NCI-H2196 treated with DMSO at 0.1 percent for 48 hours (cell line): ENCODE data around the gene GHRL.
"Not testable (repeated sequence)": the region's sequence is repeated elsewhere in the genome, so short reads cannot be mapped to it uniquely, and the experiment has no call there.

ENCODE experiments used
- DNase-seq: peaks from one replicate; lab custom pipeline; 2025; ENCODE audit not compliant: unreplicated experiment; lab: John Stamatoyannopoulos, UW

GHRL gene

DNA sequence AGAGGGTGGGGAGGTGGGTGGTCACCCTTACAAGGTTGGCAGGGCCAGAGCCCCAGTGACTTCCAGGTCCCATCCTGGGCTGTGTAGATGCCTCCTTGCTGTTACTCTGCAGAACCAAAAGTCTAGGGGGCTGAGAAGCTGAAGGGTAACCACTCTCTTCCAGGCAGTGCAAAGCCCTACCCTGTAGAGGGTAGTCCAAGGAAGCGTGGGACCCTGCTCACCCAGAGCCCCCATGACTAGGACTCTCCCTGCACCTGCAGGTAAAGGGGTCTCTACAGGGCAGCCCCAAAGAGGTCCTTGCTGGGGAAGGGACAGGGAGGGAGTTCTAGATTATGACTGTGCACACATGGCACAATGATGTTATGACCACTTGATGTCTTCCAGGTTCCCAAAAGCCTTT lies 14.2 kb downstream of the GHRL start:
- no peak for DNase-seq

DNA sequence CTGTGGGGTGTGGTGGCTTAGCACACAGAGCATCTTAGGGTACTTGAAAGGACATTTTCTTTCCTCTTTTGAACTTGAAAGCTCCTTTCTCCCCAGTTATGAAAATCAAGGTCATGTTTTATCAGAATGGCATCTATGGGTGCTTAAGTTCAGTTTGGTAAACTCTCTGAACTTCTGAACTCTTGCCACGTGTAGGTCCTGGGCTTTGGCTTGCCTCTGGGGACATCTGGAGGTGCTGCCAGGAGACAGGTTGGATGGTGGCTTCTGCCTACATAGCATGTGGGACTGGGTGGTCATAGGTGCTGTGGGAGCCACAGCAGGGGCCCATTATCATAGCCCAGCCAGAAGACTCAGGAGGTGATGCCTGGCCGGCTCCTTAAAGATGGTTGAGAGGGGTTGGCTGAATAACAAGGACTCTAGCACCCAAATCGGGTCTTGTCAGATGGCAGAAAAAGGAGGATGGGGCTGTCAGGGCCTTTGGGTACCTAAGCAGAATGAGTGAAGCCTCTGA lies 15.6 kb downstream of the GHRL start:
- DNase-seq: no peak

DNA sequence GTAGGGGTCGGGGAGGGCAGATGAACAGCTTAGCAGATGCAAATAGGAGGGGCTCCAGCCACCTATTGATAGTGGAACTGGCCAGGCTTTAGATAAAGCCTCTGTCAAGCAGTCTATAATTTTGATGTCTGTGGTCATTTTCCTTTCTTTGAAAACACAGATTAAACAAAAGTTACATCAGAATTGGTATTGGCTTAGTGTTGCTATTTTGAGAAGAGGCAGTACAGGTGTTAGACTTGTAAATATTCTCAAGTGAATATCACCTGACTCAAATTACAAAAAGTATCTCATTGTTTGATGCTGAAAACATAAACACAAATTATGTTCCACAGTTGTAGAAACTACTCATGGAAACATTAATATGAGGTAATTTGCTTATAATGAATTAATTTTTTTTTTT lies 18.1 kb downstream of the GHRL start:
- no peak for DNase-seq

DNA sequence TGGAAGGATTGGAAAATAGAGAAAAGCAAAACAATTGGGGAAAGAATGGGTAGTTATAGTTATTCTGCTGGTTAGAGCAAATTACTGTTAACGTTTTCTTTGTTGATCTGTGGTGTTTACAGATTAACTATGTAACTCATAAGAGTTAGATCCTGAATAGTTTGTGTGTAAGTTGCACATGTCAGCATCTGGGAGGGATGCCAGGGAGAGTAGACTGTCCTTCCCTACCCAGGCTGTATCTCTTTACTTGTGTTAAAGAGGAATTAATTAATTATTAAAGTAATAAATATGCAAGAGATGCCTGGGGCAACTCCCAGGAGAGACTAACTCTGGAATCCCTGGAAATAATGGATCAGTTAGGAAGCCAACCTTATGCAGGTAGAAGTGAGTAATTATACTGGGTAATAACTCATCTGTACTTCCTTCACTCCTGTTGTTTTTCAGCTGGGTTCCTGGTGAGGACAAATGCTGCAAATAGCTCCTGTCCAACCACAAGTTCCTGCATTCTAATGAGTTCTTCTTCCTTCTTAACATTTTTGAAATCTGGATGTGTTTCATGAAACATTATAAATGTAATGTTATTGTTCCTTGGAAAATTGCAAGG lies 18.9 kb downstream of the GHRL start:
- DNase-seq: no peak

DNA sequence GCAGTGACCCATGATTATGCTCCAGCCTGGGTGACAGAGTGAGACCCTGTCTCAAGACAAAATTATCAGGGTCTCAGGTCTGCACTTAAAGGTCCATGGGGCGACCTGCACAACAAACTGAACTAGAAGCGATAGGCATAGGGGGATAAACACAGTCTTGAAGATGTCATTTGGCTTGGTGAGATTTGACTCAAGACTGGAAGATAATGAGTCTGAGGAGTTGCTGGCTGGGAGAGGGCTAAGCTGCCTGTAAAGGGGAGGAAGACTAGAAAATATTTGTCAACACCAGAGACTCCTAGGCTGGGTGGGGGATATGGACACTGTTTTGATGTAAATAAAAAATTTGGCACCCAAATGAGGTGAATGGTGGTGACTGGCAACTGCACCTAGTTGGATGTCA lies 19.8 kb downstream of the GHRL start:
- no peak for DNase-seq

DNA sequence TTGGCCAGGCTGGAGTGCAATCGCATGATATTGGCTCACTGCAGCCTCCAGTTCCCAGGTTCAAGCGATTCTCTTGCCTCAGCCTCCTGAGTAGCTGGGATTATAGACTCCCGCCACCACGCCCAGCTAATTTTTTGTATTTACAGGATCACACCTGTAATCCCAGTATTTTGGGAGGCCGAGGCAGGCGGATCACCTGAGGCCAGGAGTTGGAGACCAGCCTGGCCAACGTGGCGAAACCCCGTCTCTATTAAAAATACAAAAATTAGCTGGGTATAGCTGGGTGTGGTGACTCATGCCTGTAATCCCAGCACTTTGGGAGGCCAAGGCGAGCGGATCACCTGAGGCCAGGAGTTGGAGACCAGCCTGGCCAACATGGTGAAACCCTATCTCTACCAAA lies 20.3 kb downstream of the GHRL start:
- DNase-seq: not testable (repeated sequence)

DNA sequence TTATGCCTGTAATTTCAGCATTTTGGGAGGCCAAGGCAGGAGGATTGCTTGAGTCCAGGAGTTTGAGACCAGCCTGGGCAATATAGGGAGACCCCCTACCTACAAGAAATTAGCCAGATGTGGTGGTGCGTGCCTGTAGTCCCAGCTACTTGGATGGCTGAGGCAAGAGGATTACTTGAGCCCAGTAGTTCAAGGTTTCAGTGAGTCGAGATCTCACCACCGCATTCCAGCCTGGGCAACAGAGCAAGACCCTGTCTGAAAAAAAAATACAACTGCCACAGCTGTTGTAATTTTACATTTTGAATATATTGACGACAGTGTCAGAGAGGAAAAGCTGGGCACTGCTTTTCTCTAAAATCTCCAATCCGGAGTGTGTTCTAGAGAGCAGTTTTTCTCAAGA lies 23.3 kb downstream of the GHRL start:
- no peak for DNase-seq

DNA sequence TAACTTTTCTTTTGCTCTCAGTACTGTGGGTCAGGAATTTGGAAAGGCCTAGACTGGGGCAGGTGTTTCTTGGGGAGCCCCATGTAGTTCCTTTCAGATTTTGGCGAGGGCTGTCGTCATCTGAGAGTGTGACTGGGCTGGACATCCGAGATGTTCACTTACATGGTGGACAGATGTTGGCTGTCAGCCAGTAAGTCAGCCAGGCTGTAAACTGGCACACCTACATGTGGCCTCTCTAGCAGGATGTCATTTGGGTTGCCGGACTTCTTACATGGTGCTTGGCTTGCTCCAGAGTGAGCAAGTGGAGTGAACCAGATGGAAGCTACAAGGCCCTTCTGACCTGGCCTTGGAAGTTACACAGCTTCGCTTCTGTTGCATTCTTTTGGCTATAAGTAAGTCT lies 23.8 kb downstream of the GHRL start:
- no peak for DNase-seq

DNA sequence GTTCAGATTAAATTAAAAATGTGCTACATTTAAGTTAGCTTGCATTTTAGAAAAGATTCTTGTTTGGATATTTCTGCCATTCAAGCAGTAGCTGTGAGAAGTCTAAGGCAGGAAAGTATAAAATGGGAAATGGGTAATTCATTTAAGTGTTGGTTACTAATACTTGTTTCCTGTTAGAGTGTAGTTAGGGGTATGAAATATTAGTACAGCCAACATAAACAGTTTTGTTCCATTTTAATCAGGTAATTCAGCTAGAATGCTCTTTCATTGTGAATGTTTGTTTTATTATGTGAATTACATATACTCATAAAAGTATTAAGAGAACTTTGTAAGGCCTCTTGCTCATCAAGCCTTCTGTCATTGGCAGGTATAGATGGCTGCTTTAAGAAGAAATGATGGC lies 24.6 kb downstream of the GHRL start:
- DNase-seq: no peak

DNA sequence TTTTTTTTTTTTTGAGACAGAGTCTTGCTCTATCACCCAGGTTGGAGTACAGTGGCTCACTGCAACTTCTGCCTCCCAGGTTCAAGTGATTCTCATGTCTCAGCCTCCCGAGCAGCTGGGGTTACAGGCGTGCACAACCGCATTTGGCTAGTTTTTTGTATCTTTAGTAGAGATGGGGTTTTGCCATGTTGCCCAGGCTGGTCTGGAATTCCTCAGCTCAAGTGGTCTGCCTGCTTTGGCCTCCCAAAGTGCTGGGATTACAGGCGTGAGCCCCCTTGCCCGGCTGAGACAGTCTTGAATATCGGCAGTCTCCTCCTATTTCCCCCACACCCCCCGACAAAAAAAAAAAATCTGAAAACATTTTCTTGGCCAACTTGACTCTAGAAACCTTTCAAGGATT lies 25.8 kb downstream of the GHRL start:
- not testable (repeated sequence) for DNase-seq

DNA sequence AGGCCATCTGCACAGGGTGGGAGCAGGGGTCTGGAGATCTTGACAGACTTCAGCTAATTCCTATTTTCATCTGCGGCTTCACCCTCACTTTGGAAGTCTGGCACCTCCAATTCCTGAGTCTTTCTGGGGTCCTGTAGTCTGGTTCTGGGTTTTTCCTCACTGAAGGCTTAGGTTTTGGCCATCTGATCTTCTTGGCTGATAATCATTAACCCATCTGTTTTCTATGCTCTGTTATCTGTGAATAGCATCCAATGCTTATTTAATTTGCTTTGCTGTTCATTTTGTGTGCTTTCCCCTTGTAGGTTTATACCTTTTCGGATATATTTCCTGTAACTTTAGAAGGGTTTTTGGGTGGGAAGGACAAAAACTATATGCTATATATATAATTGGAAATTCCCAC lies 26.9 kb downstream of the GHRL start:
- DNase-seq: no peak

DNA sequence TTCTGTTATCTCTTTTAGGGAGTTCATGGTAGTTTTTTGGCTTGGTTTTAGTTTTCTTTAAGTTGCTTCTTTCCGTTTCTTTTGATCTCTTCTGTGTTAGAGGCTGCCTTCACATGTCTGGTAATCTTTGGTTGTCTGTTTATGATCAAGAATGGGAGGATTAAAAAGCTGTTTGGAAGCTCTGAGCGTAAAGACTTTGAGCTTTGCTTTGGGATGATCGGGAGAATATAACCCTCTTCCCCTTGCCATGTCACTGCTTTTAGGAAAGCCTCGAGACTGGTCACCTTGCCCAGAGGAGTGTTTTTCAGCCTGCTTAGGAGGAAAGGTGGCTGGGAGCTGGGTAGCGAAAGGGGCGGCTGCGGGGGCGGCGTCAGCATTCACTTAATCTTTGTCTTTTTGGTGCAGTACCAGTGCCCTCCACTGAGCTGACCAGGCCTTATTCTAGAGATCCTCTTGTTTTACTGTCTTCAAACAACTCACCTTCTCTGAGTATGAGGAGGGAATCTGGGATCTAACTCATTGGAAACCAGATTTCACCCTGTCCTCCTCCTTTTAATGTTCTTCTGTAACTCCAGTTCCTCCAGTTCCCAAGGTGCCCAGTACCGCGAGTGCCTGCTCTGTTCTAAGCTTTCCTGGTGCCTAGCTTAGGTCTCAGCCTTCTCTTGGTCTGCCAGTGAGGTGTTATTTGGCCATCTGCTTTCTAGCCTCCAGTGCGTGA lies 28.9 kb downstream of the GHRL start:
- DNase-seq: no peak

DNA sequence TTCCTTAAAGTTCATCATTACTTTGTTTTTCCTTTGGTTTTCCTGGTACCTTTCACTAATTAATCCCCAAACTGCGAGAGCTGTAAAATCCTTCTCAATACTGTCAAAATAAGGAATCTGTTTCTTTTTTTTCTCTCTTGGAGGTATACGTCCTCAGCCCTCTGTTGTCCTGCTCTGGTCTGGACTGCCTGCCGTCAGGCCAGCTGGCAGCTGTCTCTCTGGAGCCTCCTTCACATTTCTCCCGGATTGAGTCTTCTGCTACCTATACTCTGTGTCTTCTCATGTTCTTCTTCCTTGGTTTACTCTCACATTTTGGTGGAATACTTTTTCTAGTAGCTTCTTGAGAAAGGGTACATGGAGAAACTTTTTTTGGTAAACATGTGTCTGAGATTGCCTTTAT lies 30.7 kb downstream of the GHRL start:
- DNase-seq: no peak

DNA sequence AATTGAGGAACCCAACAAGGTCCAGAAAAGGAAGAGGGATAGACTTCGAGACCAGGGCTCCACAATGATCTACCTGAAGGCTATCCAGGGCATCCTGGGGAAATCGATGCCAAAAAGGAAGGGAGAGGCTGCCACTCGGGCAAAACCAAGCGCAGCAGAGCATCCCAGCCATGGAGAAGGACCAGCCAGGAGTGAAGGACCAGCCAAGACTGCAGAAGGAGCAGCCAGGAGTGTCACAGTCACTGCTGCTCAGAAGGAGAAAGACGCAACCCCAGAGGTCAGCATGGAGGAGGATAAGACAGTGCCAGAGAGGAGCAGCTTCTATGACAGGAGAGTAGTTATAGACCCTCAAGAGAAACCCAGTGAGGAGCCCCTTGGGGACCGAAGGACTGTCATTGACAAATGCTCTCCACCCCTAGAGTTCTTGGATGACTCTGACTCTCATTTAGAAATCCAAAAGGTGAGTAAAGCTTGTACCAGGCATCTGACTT lies 32.5 kb downstream of the GHRL start:
- no peak for DNase-seq

DNA sequence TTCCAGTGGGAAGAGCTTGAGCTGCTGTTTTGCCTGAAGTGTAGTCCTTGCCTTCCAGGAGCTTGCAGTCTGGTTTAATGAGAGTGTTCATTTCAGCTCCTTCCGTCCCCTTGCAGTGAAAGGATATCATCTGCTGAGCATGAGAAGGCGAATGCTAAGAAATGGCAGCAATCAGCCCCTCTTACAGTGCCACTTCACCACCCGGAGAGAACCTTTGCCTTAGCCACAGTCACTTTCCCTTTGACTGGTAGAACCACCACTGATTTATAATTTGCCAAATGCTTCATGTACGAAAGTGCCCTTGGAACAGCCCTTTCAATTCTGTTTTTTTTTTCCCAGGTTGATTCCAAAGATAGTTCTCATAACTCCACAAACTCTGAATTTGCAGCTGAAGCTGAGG lies 32.9 kb downstream of the GHRL start:
- DNase-seq: no peak

DNA sequence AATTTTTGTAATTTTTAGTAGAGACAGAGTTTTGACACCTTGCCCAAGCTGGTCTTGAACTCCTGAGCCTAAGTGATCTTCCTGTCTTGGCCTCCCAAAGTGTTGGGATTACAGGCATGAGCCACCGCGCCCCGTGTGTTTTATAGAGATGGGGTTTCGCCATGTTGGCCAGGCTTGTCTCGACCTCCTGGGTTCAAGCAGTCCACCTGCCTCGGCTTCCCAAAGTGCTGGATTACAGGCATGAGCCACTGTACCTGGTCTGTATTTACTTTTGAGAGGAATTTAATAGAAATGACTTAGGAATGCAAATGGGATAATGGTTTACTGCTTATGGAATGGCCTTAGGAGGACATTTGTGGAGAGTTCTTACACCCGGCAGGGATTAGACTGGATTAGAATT lies 33.7 kb downstream of the GHRL start:
- no peak for DNase-seq

DNA sequence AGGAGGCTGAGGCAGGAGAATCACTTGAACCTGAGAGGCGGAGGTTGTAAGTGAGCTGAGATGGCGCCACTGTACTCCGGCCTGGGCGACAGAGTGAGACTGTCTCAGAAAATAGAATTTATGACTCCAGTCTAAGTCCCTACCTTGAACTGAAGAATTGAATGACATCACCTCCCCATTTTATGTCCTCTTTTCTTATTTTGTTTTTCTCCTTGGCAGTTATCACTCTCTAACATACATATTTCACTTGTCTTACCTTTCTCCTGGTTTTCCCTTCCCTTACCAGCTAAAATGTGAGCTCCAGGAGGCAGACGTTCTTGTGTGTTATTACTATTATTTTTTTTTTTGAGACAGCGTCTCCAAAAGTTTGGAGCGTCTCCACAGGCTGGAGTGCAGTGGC lies 36.9 kb downstream of the GHRL start:
- no peak for DNase-seq

DNA sequence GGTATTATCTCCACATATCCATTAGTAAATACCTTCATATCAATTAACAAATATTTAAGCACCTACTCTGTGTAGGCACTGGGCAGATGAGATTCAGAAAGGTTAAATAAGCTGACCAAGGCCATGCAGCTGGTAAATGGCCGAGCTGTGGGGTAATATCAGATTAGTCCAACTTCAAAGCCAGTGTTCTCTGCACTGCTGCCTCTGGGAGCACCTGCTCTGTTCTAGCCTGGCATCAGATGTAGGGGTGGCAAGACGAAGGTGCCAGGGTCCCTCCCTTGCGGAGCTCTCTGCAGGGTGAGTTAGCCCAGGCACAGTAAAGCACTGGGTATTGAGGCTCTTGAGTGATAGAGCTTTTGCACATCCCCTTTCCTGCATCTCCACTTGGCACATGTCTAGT lies 39.0 kb downstream of the GHRL start:
- DNase-seq: no peak

DNA sequence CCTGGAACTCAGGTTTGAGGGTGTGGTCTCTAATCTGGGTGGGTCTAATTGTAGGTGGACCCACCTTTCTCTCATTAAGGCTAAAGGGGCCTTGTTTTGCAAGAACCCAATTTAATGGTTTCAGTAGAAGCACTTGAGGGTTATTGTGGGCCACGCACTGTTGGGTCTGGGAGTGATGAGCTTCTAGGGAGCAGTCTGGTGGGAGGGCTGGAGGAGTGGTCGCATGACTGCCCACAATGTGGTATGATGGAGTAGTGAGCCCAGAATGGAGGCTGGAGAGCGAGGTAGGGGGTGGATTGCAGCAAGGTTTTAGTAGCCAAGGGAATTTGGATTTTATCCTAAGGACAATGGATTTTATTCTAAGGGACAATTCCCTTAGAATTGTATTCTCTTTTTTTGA lies 41.7 kb downstream of the GHRL start:
- DNase-seq: no peak

DNA sequence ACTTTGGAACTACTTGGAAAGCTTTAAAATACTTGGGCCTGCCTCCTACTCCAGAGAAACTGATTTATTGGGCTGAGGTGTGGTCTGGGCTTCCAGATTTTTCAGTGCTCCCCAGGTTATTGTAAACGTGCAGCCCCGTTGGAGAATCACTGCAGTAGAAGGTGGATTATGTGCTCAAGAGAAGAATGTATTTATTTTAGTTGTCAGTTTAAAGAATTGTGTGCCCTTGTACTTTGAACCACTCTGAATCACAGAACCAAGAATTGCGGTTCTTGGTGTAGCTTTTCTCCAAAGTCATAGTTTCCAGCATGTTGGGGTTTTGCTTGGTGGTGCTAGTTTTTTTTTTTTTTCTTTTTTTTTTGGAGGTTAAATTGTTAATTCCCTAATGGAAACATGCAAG lies 42.9 kb downstream of the GHRL start:
- DNase-seq: no peak

DNA sequence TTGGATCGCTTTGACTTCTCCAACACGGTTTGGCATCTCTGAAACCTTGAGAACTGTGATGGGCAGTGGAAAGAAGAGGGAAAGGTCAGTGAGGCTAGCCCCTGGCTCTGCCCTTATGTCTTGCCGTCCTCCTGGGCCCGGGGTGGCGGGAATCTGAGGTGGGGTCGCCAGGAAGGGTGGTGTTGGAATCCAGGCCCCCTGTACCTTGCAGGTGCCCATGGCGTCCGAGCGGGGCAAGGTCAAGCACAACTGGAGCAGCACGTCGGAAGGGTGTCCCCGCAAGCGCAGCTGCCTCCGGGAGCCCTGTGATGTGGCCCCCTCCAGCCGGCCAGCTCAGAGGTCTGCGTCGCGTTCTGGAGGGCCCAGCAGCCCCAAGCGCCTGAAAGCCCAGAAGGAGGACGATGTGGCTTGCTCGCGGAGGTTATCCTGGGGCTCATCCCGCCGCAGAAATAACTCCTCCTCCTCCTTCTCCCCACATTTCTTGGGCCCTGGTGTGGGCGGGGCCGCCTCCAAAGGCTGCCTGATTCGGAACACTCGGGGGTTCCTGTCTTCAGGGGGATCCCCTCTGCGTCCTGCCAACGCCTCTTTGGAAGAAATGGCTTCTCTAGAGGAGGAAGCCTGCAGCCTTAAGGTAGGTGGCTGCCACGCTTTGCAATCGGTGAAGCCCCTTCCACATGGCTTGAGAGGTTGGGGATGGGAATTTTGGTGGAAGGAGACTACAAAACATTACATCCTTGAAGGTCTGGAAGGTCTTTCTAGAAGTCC lies 43.6 kb downstream of the GHRL start:
- no peak for DNase-seq
